HepG2 (cell line): ENCODE data around the gene B3GAT3. TPM values are rescaled to one million over a fixed set of nuclear protein-coding genes. Genes with fewer than 3 reads are reported as not detected.

Source experiments
- EED ChIP-seq: sonication (generic); formaldehyde crosslinking; IDR thresholded peaks from 2 replicates; pipeline ENCODE4 v1.5.0; 2020; ENCODE audit warnings: mild to moderate bottlenecking, missing genetic modification reagents
- HDAC1 ChIP-seq: sonication (generic); formaldehyde crosslinking; IDR thresholded peaks from 2 replicates; pipeline ENCODE4 v1.5.1; 2020; ENCODE audit warnings: mild to moderate bottlenecking, missing genetic modification reagents
- HNRNPL ChIP-seq: fragments of 200-400 bp; formaldehyde crosslinking; IDR thresholded peaks from 2 replicates; pipeline ENCODE4 v1.6.1; 2017; ENCODE audit warnings: mild to moderate bottlenecking, low read depth, low read length
- HNRNPUL1 ChIP-seq: fragments of 200-400 bp; formaldehyde crosslinking; IDR thresholded peaks from 2 replicates; pipeline ENCODE4 v1.6.1; 2017; ENCODE audit warnings: low read depth, mild to moderate bottlenecking, low read length, moderate library complexity
- MYC ChIP-seq: sonication (generic); formaldehyde crosslinking; IDR thresholded peaks from 2 replicates; pipeline ENCODE4 v1.9.0; 2021; ENCODE audit warnings: missing genetic modification reagents, borderline replicate concordance
- POLR2A ChIP-seq, 2 experiments: IDR thresholded peaks; 2 replicates each; pipeline ENCODE4 v1.6.1; 2011; ENCODE audit warnings: low read depth in 2 of 2, low read length in 2 of 2, mild to moderate bottlenecking in 1 of 2, moderate library complexity in 1 of 2; ENCODE audit not compliant: insufficient read depth in 1 of 2
- SKI ChIP-seq: fragments of 450-650 bp; IDR thresholded peaks from one replicate; pipeline ENCODE4 v1.6.1; 2018; ENCODE audit warnings: mild to moderate bottlenecking; ENCODE audit not compliant: partially characterized antibody
- SPEN ChIP-seq: sonication (generic); formaldehyde crosslinking; IDR thresholded peaks from 2 replicates; pipeline ENCODE4 v1.5.1; 2020; ENCODE audit warnings: low read depth, mild to moderate bottlenecking, missing genetic modification reagents
- TCF12 ChIP-seq, 2 experiments: fragments of 450-650 bp in 1 of 2; sonication (generic) in 1 of 2; formaldehyde crosslinking in 1 of 2; IDR thresholded peaks; 2 replicates each; pipeline versions ENCODE4 v1.6.1 to v1.8.0; 2017 to 2022; ENCODE audit warnings: antibody characterized with exemption in 1 of 2, mild to moderate bottlenecking in 1 of 2, missing genetic modification reagents in 1 of 2, moderate library complexity in 1 of 2
- TRIM24 ChIP-seq: sonication (generic); formaldehyde crosslinking; IDR thresholded peaks from 2 replicates; pipeline ENCODE4 v1.8.0; 2022; ENCODE audit warnings: mild to moderate bottlenecking, missing genetic modification reagents
- ZFX ChIP-seq: sonication (generic); formaldehyde crosslinking; IDR thresholded peaks from 2 replicates; pipeline ENCODE4 v1.4.0; 2020; ENCODE audit warnings: mild to moderate bottlenecking, low read depth, missing genetic modification reagents, moderate library complexity
- ZNF143 ChIP-seq: sonication (generic); formaldehyde crosslinking; IDR thresholded peaks from 2 replicates; pipeline ENCODE4 v1.4.0; 2020; ENCODE audit warnings: missing genetic modification reagents
- ZNF232 ChIP-seq: sonication (generic); formaldehyde crosslinking; IDR thresholded peaks from 2 replicates; pipeline ENCODE4 v1.4.0; 2020; ENCODE audit warnings: missing genetic modification reagents, borderline replicate concordance
- ZNF280B ChIP-seq: sonication (generic); formaldehyde crosslinking; IDR thresholded peaks from 2 replicates; pipeline ENCODE4 v1.5.0; 2020; ENCODE audit warnings: missing genetic modification reagents, mild to moderate bottlenecking, borderline replicate concordance
- ZNF337 ChIP-seq: sonication (generic); formaldehyde crosslinking; IDR thresholded peaks from 2 replicates; pipeline ENCODE4 v1.5.1; 2020; ENCODE audit warnings: missing genetic modification reagents, low read depth, mild to moderate bottlenecking, borderline replicate concordance
- ZNF598 ChIP-seq: sonication (generic); formaldehyde crosslinking; IDR thresholded peaks from 2 replicates; pipeline ENCODE4 v1.5.1; 2020; ENCODE audit warnings: mild to moderate bottlenecking, missing genetic modification reagents, borderline replicate concordance
- ZNF788 ChIP-seq: sonication (generic); formaldehyde crosslinking; IDR thresholded peaks from 2 replicates; pipeline ENCODE4 v1.5.0; 2020; ENCODE audit warnings: mild to moderate bottlenecking, missing genetic modification reagents, borderline replicate concordance
- polyA plus RNA-seq, 8 experiments: library from polyadenylated mRNA; depleted of rRNA in 3 of 8; stranded (reverse) in 7 of 8; unstranded in 1 of 8; fragments of >200 nt; fragmentation: Illumina TruSeq in 4 of 8; extraction: Trizol in 4 of 8; gene quantifications; 2 replicates each; pipeline versions ENCODE4 v1.2.1 to v1.2.3, GENCODE V29; 2011 to 2016; ENCODE audit warnings: low read depth in 4 of 8, missing spikeins in 1 of 8, mixed read lengths in 1 of 8; ENCODE audit not compliant: insufficient read depth in 1 of 8
- total RNA-seq, 5 experiments: library from RNA; depleted of rRNA; stranded (reverse); fragments of >200 nt; fragmentation: Illumina TruSeq; extraction: Trizol; gene quantifications; 2 replicates each; pipeline ENCODE4 v1.2.3, GENCODE V29; 2016; ENCODE audit warnings: low read depth in 1 of 5
- TF ChIP-seq, protein P1 (sequence below): sonication (generic); formaldehyde crosslinking; IDR thresholded peaks from 2 replicates; pipeline ENCODE4 v1.5.0; 2020; ENCODE audit warnings: missing genetic modification reagents, mild to moderate bottlenecking, borderline replicate concordance
- TF ChIP-seq, protein P2 (sequence below): sonication (generic); formaldehyde crosslinking; IDR thresholded peaks from 2 replicates; pipeline ENCODE4 v1.5.1; 2020; ENCODE audit warnings: missing genetic modification reagents, mild to moderate bottlenecking, borderline replicate concordance
- TF ChIP-seq, protein P3 (sequence below), 2 experiments: sonication (generic) in 1 of 2; formaldehyde crosslinking in 1 of 2; IDR thresholded peaks; 2 replicates each; pipeline versions ENCODE4 v1.5.1 to v1.6.1; 2011 to 2020; ENCODE audit warnings: borderline replicate concordance in 1 of 2, low read depth in 1 of 2, low read length in 1 of 2, mild to moderate bottlenecking in 1 of 2, missing genetic modification reagents in 1 of 2, moderate library complexity in 1 of 2

The B3GAT3 gene
- total and polyA plus RNA-seq, 2 of the 13 experiments (the other 11 are each of a cell fraction or from before 2014, with no cell fraction given): 21.3 to 26.1 TPM

DNA sequence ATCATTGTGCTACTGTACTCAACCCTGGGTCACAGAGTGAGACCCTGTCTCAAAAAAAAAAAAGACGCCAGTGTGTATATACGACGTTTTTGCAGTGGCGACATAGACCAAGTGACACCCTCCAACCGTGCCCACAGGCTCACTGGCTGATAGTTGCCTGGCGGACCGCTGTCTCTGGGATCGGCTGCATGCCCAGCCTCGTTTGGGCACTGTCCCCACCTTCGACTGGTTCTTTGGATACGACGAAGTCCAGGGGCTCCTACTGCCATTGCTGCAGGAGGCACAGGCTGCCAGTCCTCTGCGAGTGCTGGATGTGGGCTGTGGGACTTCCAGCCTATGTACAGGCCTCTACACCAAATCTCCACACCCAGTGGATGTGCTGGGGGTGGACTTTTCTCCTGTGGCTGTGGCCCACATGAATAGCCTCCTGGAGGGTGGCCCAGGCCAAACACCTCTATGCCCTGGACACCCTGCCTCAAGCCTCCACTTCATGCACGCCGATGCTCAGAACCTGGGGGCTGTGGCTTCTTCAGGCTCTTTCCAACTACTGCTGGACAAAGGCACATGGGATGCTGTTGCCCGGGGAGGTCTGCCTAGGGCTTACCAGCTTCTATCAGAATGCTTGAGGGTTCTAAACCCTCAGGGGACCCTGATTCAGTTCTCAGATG, 44.6 kb upstream of the B3GAT3 start (continued):
- TF ChIP-seq, protein P1, sequence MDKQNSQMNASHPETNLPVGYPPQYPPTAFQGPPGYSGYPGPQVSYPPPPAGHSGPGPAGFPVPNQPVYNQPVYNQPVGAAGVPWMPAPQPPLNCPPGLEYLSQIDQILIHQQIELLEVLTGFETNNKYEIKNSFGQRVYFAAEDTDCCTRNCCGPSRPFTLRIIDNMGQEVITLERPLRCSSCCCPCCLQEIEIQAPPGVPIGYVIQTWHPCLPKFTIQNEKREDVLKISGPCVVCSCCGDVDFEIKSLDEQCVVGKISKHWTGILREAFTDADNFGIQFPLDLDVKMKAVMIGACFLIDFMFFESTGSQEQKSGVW (CRISPR knock-in tag): 0 out of 2 replicates have a peak, but pooled peaks have one; percentile 40
- TF ChIP-seq, protein P2, sequence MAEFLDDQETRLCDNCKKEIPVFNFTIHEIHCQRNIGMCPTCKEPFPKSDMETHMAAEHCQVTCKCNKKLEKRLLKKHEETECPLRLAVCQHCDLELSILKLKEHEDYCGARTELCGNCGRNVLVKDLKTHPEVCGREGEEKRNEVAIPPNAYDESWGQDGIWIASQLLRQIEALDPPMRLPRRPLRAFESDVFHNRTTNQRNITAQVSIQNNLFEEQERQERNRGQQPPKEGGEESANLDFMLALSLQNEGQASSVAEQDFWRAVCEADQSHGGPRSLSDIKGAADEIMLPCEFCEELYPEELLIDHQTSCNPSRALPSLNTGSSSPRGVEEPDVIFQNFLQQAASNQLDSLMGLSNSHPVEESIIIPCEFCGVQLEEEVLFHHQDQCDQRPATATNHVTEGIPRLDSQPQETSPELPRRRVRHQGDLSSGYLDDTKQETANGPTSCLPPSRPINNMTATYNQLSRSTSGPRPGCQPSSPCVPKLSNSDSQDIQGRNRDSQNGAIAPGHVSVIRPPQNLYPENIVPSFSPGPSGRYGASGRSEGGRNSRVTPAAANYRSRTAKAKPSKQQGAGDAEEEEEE: no peak
- TF ChIP-seq HDAC1 (CRISPR knock-in tag): no peak
- peak; percentile 9; the same call in 1 of the 2 replicates for TF ChIP-seq SPEN (CRISPR knock-in tag)
- 0 out of 2 replicates have a peak, but pooled peaks have one; percentile 50 for TF ChIP-seq ZNF232 (CRISPR knock-in tag)
- no peak for TF ChIP-seq SKI
- no peak for TF ChIP-seq HNRNPUL1
- TF ChIP-seq ZNF598: no peak
- peak; percentile 37; the same call in 1 of the 2 replicates for TF ChIP-seq ZNF143 (CRISPR knock-in tag)
- TF ChIP-seq HNRNPL: 0 out of 2 replicates have a peak, but pooled peaks have one; percentile 43
- TF ChIP-seq POLR2A (IDR thresholded peaks at IDR 0.05; ENCODE audit: insufficient read depth in 1 of 2, low read depth in 2 of 2, low read length in 2 of 2): peak; percentile 52 to 56; a peak in 3 of 4 replicates
- TF ChIP-seq ZNF337 (CRISPR knock-in tag): no peak
- 0 out of 2 replicates have a peak, but pooled peaks have one; percentile 14 for TF ChIP-seq ZNF788
- TF ChIP-seq, protein P3, sequence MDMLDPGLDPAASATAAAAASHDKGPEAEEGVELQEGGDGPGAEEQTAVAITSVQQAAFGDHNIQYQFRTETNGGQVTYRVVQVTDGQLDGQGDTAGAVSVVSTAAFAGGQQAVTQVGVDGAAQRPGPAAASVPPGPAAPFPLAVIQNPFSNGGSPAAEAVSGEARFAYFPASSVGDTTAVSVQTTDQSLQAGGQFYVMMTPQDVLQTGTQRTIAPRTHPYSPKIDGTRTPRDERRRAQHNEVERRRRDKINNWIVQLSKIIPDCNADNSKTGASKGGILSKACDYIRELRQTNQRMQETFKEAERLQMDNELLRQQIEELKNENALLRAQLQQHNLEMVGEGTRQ (IDR thresholded peaks at IDR 0.05; ENCODE audit: low read depth, low read length): no peak
- TF ChIP-seq, protein P3 (CRISPR knock-in tag; IDR thresholded peaks at IDR 0.05; ENCODE audit: borderline replicate concordance): no peak
- TF ChIP-seq TRIM24 (CRISPR knock-in tag): no peak
- no peak for TF ChIP-seq TCF12 (IDR thresholded peaks at IDR 0.05)
- TF ChIP-seq TCF12 (CRISPR knock-in tag; IDR thresholded peaks at IDR 0.05): no peak
- TF ChIP-seq MYC: 0 out of 2 replicates have a peak, but pooled peaks have one; percentile 22
- 0 out of 2 replicates have a peak, but pooled peaks have one; percentile 30 for TF ChIP-seq EED (CRISPR knock-in tag)
- peak; percentile 64; the same call in 1 of the 2 replicates for TF ChIP-seq ZNF280B (CRISPR knock-in tag)
- TF ChIP-seq ZFX (CRISPR knock-in tag): no peak
